HG02571 (cell line): Measurements from ENCODE around the gene HOXA7.

Experiments used
- ATAC-seq: cut with Tn5 transposase; IDR thresholded peaks from one replicate; pipeline ENCODE4 v1.9.1; 2021; ENCODE audit warnings: mild to moderate bottlenecking, moderate library complexity; ENCODE audit not compliant: unreplicated experiment

Gene HOXA7

GRCh38 chr7:27110186-27111031, 46.1 kb downstream of the HOXA7 start:
- ATAC-seq: no peak

GRCh38 chr7:27109466-27110185, 46.8 kb downstream of the HOXA7 start:
- no peak for ATAC-seq

- no peak for ATAC-seq
These were observed 47.9 kb downstream of the HOXA7 start for GRCh38 chr7:27108390-27109127.

GRCh38 chr7:27107391-27108381, 48.8 kb downstream of the HOXA7 start:
- no peak for ATAC-seq

- no peak for ATAC-seq
These were observed 49.6 kb downstream of the HOXA7 start for GRCh38 chr7:27106901-27107240.

GRCh38 chr7:27106181-27106900, 50.1 kb downstream of the HOXA7 start:
- ATAC-seq: no peak

- ATAC-seq: no peak
These were observed 51.0 kb downstream of the HOXA7 start for GRCh38 chr7:27105301-27106031.

- ATAC-seq: no peak
These were observed 52.0 kb downstream of the HOXA7 start for GRCh38 chr7:27104341-27105058.
